CD8-positive, alpha-beta memory T cell (primary cell): ENCODE measurements around the gene PRR3. TPM values are rescaled to one million over a fixed set of nuclear protein-coding genes. Genes with fewer than 3 reads are reported as not detected.
"Not testable (repeated sequence)": the region's sequence is repeated elsewhere in the genome, so short reads cannot be mapped to it uniquely, and the experiment has no call there.

Experiments
- CTCF ChIA-PET: fragments of 350-600 bp; sonication (Branson Sonifier 250); formaldehyde crosslinking; loops from one replicate; lab custom pipeline; 2021; ENCODE audit warnings: antibody characterized with exemption; lab: Charles Lee
- POLR2A ChIA-PET: fragments of 350-600 bp; sonication (Branson Sonifier 250); formaldehyde crosslinking; loops from one replicate; lab custom pipeline; 2021; ENCODE audit warnings: antibody characterized with exemption; lab: Charles Lee
- DNase-seq, 5 donors: peaks; one replicate each; pipeline versions ENCODE4 v3.0.0 to v3.0.0-alpha.2; 2020 to 2022; ENCODE audit warnings: mixed read lengths in 1 of 5
- H3K27ac ChIP-seq: one replicate; pipeline ENCODE4 v1.7.0; 2013; ENCODE audit warnings: low read depth, mild to moderate bottlenecking, low read length, moderate library complexity
- H3K27me3 ChIP-seq: 2 replicates; pipeline ENCODE4 v1.7.0; 2013; ENCODE audit warnings: low read length, mild to moderate bottlenecking; ENCODE audit not compliant: insufficient read depth, poor library complexity, severe bottlenecking
- H3K36me3 ChIP-seq: 2 replicates; pipeline ENCODE4 v1.7.0; 2013; ENCODE audit warnings: mild to moderate bottlenecking, low read length, moderate library complexity; ENCODE audit not compliant: insufficient read depth
- H3K4me1 ChIP-seq: 2 replicates; pipeline ENCODE4 v1.7.0; 2013; ENCODE audit warnings: mild to moderate bottlenecking, low read length, moderate library complexity; ENCODE audit not compliant: insufficient read depth
- H3K4me3 ChIP-seq: 2 replicates; pipeline ENCODE4 v1.7.0; 2013; ENCODE audit warnings: mild to moderate bottlenecking, low read length
- H3K9me3 ChIP-seq: 2 replicates; pipeline ENCODE4 v1.7.0; 2013; ENCODE audit warnings: mild to moderate bottlenecking, low read length
- H3K27ac Mint-ChIP-seq, 8 donors: one replicate each; pipeline ENCODE4 v1.8.0; 2020 to 2021; ENCODE audit warnings: mixed read lengths in 8 of 8, mild to moderate bottlenecking in 6 of 8, inconsistent platforms in 3 of 8, moderate library complexity in 3 of 8
- H3K27me3 Mint-ChIP-seq, 2 donors: one replicate each; pipeline ENCODE4 v1.8.0; 2020 to 2021; ENCODE audit warnings: mixed read lengths in 2 of 2, mild to moderate bottlenecking in 1 of 2, moderate library complexity in 1 of 2
- H3K36me3 Mint-ChIP-seq, 3 donors: one replicate each; pipeline ENCODE4 v1.8.0; 2020 to 2021; ENCODE audit warnings: mixed read lengths in 3 of 3, inconsistent platforms in 1 of 3, mild to moderate bottlenecking in 1 of 3
- H3K4me1 Mint-ChIP-seq, 3 donors: one replicate each; pipeline ENCODE4 v1.8.0; 2020 to 2021; ENCODE audit warnings: mixed read lengths in 3 of 3, inconsistent platforms in 1 of 3, mild to moderate bottlenecking in 1 of 3
- H3K4me3 Mint-ChIP-seq, 7 donors: one replicate each; pipeline ENCODE4 v1.8.0; 2020 to 2021; ENCODE audit warnings: mixed read lengths in 7 of 7, mild to moderate bottlenecking in 6 of 7, moderate library complexity in 4 of 7, inconsistent platforms in 2 of 7
- H3K9me3 Mint-ChIP-seq, 5 donors: one replicate each; pipeline ENCODE4 v1.8.0; 2020 to 2022; ENCODE audit warnings: mixed read lengths in 5 of 5, mild to moderate bottlenecking in 3 of 5, moderate library complexity in 2 of 5, inconsistent platforms in 1 of 5
- polyA plus RNA-seq: library from polyadenylated mRNA; unstranded; fragments of 300-500 nt; fragmentation: Illumina TruSeq; gene quantifications from one replicate; pipeline ENCODE4 v1.2.3, GENCODE V29; 2021
- total RNA-seq, 2 experiments: library from RNA; stranded (reverse); gene quantifications; one replicate each; pipeline ENCODE4 v1.2.3, GENCODE V29; 2021

PRR3 gene
- total and polyA plus RNA-seq, 3 experiments from 2014 or later: 8.9 to 28.9 (median 28.2) TPM

- peaks cover 29% of the 10 kb centered on the region for H3K36me3 ChIP-seq
- Mint-ChIP-seq H3K36me3 (peaks cover 0 to 46% (median 3%) of the 10 kb centered on the region in 3 donors), H3K4me1 (peaks cover 16 to 18% (median 17%) of the 10 kb centered on the region in 3 donors), H3K27ac (peak overlapping the region in 5 of 8 donors; percentile 48 to 91 (median 77))
- not testable (repeated sequence) for H3K4me3 ChIP-seq, H3K27me3 ChIP-seq, H3K4me3 Mint-ChIP-seq, H3K27ac ChIP-seq, H3K4me1 ChIP-seq, H3K9me3 ChIP-seq, H3K27me3 Mint-ChIP-seq, H3K9me3 Mint-ChIP-seq
- DNase-seq: peak; percentile 65 to 85 (median 72)
- POLR2A ChIA-PET: interaction anchor here (0.5 to 3.1 kb wide), 11 partner anchors 13 to 133 kb away, joined by 3 to 24 read pairs (median 5); partner anchors contain the start of gene ABCF1
- CTCF ChIA-PET: interaction anchor here (0.8 to 10.3 kb wide), 33 partner anchors 9 to 983 kb away, joined by 3 to 137 read pairs (median 5); partner anchors contain the start of genes ABCF1, GNL1 and PRR3
These were observed 40.4 kb downstream of the PRR3 start for GRCh38 chr6:30597315-30598144.

- no peak overlapping the region for H3K4me3 ChIP-seq
- H3K4me1 Mint-ChIP-seq: peaks cover 22 to 27% (median 24%) of the 10 kb centered on the region in 3 donors
- peak overlapping the region in 3 of 8 donors; percentile 39 to 81 (median 62) for H3K27ac Mint-ChIP-seq
- POLR2A ChIA-PET: interaction anchor here (0.7 to 3.1 kb wide), 7 partner anchors 11 to 679 kb away, joined by 3 to 24 read pairs (median 3); no protein-coding TSS in a partner anchor
- peaks cover 43% of the 10 kb centered on the region for H3K36me3 ChIP-seq
- DNase-seq: no peak
- peaks cover 7% of the 10 kb centered on the region for H3K4me1 ChIP-seq
- CTCF ChIA-PET: interaction anchor here (0.6 to 10.3 kb wide), 11 partner anchors 15 to 146 kb away, joined by 3 to 137 read pairs (median 7); no protein-coding TSS in a partner anchor
- peaks cover 0 to 2% of the 10 kb centered on the region in 2 donors for H3K27me3 Mint-ChIP-seq
- no peaks in the 10 kb centered on the region for H3K27me3 ChIP-seq
- H3K9me3 ChIP-seq: no peaks in the 10 kb centered on the region
- no peak overlapping the region for H3K27ac ChIP-seq
- no peaks in the 10 kb centered on the region for H3K9me3 Mint-ChIP-seq
- no peak overlapping the region for H3K4me3 Mint-ChIP-seq
- H3K36me3 Mint-ChIP-seq: peaks cover 8 to 54% (median 13%) of the 10 kb centered on the region in 3 donors
These were observed 42.0 kb downstream of the PRR3 start for GRCh38 chr6:30598912-30599624.

- H3K4me1 ChIP-seq: peaks cover 7% of the 10 kb centered on the region
- Mint-ChIP-seq H3K9me3 (no peaks in the 10 kb centered on the region), H3K27me3 (peaks cover 0 to 2% of the 10 kb centered on the region in 2 donors), H3K4me1 (peaks cover 22 to 28% (median 24%) of the 10 kb centered on the region in 3 donors), H3K4me3 (no peak overlapping the region), H3K27ac (peak overlapping the region in 5 of 8 donors; percentile 33 to 81 (median 62)), H3K36me3 (peaks cover 10 to 55% (median 17%) of the 10 kb centered on the region in 3 donors)
- H3K27me3 ChIP-seq: no peaks in the 10 kb centered on the region
- DNase-seq: no peak
- peaks cover 43% of the 10 kb centered on the region for H3K36me3 ChIP-seq
- no peak overlapping the region for H3K27ac ChIP-seq
- ChIA-PET POLR2A (interaction anchor here (0.7 to 2.2 kb wide), 6 partner anchors 11 to 679 kb away, joined by 3 to 9 read pairs (median 3); partner anchors contain the start of gene ABCF1), CTCF (interaction anchor here (0.6 to 10.3 kb wide), 7 partner anchors 14 to 131 kb away, joined by 3 to 137 read pairs (median 10); no protein-coding TSS in a partner anchor)
- no peaks in the 10 kb centered on the region for H3K9me3 ChIP-seq
- H3K4me3 ChIP-seq: no peak overlapping the region
These were observed 42.7 kb downstream of the PRR3 start for GRCh38 chr6:30599625-30600324.

GRCh38 chr6:30600451-30600961, 43.4 kb downstream of the PRR3 start:
- H3K4me1 Mint-ChIP-seq: peaks cover 22 to 28% (median 24%) of the 10 kb centered on the region in 3 donors
- POLR2A ChIA-PET: interaction anchor here (1.0 to 2.2 kb wide), 4 partner anchors 12 to 117 kb away, joined by 3 to 9 read pairs (median 6); partner anchors contain the start of gene ABCF1
- no peak overlapping the region for H3K27ac ChIP-seq

GRCh38 chr6:30601436-30601814, 44.3 kb downstream of the PRR3 start:
- Mint-ChIP-seq H3K27me3 (peaks cover 0 to 3% of the 10 kb centered on the region in 2 donors), H3K9me3 (no peaks in the 10 kb centered on the region), H3K4me3 (peak overlapping the region in 2 of 7 donors; percentile 19 to 35), H3K4me1 (peaks cover 22 to 30% (median 26%) of the 10 kb centered on the region in 3 donors), H3K36me3 (peaks cover 22 to 67% (median 24%) of the 10 kb centered on the region in 3 donors), H3K27ac (peak overlapping the region in 6 of 8 donors; percentile 30 to 93 (median 78))
- peak in 3 of 5 donors; percentile 7 to 21 (median 20) for DNase-seq
- Histone ChIP-seq H3K27me3 (no peaks in the 10 kb centered on the region), H3K27ac (no peak overlapping the region), H3K9me3 (no peaks in the 10 kb centered on the region), H3K36me3 (peaks cover 57% of the 10 kb centered on the region), H3K4me3 (no peak overlapping the region), H3K4me1 (peaks cover 13% of the 10 kb centered on the region)
- ChIA-PET POLR2A (interaction anchor here (1.0 to 2.2 kb wide), 3 partner anchors 14 to 118 kb away, joined by 3 to 9 read pairs (median 8); partner anchors contain the start of gene ABCF1), CTCF (interaction anchor here (0.7 to 6.7 kb wide), 6 partner anchors 12 to 129 kb away, joined by 3 to 83 read pairs (median 4); no protein-coding TSS in a partner anchor)

More at GRCh38 chr6:30600451-30600961, 43.4 kb downstream of the PRR3 start:
- CTCF ChIA-PET: interaction anchor here (0.8 to 6.7 kb wide), 6 partner anchors 13 to 130 kb away, joined by 3 to 83 read pairs (median 7); no protein-coding TSS in a partner anchor
- Histone ChIP-seq H3K9me3 (no peaks in the 10 kb centered on the region), H3K4me1 (peaks cover 7% of the 10 kb centered on the region), H3K36me3 (peaks cover 49% of the 10 kb centered on the region), H3K27me3 (no peaks in the 10 kb centered on the region), H3K4me3 (no peak overlapping the region)
- no peaks in the 10 kb centered on the region for H3K9me3 Mint-ChIP-seq
- peak overlapping the region in 5 of 8 donors; percentile 33 to 87 (median 73) for H3K27ac Mint-ChIP-seq
- H3K27me3 Mint-ChIP-seq: peaks cover 0 to 2% of the 10 kb centered on the region in 2 donors
- no peak for DNase-seq
- H3K4me3 Mint-ChIP-seq: no peak overlapping the region
- peaks cover 15 to 59% (median 17%) of the 10 kb centered on the region in 3 donors for H3K36me3 Mint-ChIP-seq

- Histone ChIP-seq H3K36me3 (peaks cover 63% of the 10 kb centered on the region), H3K9me3 (no peaks in the 10 kb centered on the region), H3K4me3 (no peak overlapping the region), H3K27ac (no peak overlapping the region), H3K27me3 (no peaks in the 10 kb centered on the region), H3K4me1 (peaks cover 13% of the 10 kb centered on the region)
- ChIA-PET POLR2A (interaction anchor here (2.1 to 2.2 kb wide), 2 partner anchors 13 to 31 kb away, joined by 8 to 9 read pairs; partner anchors contain the start of gene ABCF1), CTCF (interaction anchor here (0.7 to 1.2 kb wide), 2 partner anchors 11 to 61 kb away, joined by 3 to 5 read pairs; no protein-coding TSS in a partner anchor)
- H3K27ac Mint-ChIP-seq: peak overlapping the region in 5 of 8 donors; percentile 30 to 93 (median 77)
- no peak for DNase-seq
- H3K4me1 Mint-ChIP-seq: peaks cover 22 to 31% (median 30%) of the 10 kb centered on the region in 3 donors
- no peak overlapping the region for H3K4me3 Mint-ChIP-seq
- H3K9me3 Mint-ChIP-seq: no peaks in the 10 kb centered on the region
- H3K36me3 Mint-ChIP-seq: peaks cover 26 to 73% (median 27%) of the 10 kb centered on the region in 3 donors
- H3K27me3 Mint-ChIP-seq: peaks cover 0 to 3% of the 10 kb centered on the region in 2 donors
These were observed 44.9 kb downstream of the PRR3 start for GRCh38 chr6:30601815-30602641.
